HFF-Myc (cell line): ENCODE results near the gene MOCOS.

Experiments used
- DNase-seq: peaks from one replicate; pipeline ENCODE4 v3.0.0-alpha.2; 2011; ENCODE audit warnings: low read depth; ENCODE audit errors: extremely low read depth
- H3K4me3 ChIP-seq: replicated peaks from 2 replicates; pipeline ENCODE4 v1.5.1; 2011; ENCODE audit warnings: low read depth, mild to moderate bottlenecking, control low read depth, low read length
- TF ChIP-seq, protein P1 (sequence below): IDR thresholded peaks from 2 replicates; pipeline ENCODE4 v1.5.1; 2012; ENCODE audit warnings: mild to moderate bottlenecking, low read depth, low read length, control low read depth; ENCODE audit errors: missing control alignments

MOCOS gene

DNA sequence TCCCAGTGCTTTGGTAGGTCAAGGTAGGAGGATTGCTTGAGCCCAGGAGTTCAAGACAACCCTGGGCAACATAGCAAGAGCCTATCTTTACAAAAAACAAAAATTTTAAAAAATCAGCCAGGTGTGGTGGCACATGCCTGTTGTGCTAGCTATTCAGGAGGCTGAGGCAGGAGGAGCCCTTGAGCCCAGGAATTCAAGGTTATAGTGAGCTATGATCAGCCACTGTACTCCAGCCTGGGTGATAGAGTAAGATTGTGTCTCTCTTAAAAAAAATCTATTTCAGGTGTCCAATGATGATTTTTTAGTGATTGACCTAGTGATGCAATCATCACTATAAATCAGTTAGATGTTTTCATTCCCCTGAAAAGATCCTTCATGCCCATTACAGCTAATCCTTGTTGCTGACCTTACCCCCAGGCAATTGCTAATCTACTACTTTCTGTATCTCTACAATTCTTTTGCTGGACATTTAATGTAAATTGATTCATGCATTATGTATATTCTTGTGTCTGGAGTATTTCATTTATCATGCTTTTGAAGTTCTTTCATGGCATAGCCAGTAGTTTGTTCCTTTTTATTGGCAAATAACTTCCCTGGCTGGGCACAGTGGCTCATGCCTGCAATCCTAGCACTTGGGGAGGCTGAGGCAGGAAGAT is 10.3 kb downstream of the MOCOS start:
- H3K4me3 ChIP-seq: no peak overlapping the region
- TF ChIP-seq, protein P1, sequence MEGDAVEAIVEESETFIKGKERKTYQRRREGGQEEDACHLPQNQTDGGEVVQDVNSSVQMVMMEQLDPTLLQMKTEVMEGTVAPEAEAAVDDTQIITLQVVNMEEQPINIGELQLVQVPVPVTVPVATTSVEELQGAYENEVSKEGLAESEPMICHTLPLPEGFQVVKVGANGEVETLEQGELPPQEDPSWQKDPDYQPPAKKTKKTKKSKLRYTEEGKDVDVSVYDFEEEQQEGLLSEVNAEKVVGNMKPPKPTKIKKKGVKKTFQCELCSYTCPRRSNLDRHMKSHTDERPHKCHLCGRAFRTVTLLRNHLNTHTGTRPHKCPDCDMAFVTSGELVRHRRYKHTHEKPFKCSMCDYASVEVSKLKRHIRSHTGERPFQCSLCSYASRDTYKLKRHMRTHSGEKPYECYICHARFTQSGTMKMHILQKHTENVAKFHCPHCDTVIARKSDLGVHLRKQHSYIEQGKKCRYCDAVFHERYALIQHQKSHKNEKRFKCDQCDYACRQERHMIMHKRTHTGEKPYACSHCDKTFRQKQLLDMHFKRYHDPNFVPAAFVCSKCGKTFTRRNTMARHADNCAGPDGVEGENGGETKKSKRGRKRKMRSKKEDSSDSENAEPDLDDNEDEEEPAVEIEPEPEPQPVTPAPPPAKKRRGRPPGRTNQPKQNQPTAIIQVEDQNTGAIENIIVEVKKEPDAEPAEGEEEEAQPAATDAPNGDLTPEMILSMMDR: no peak
- no peak for DNase-seq

DNA sequence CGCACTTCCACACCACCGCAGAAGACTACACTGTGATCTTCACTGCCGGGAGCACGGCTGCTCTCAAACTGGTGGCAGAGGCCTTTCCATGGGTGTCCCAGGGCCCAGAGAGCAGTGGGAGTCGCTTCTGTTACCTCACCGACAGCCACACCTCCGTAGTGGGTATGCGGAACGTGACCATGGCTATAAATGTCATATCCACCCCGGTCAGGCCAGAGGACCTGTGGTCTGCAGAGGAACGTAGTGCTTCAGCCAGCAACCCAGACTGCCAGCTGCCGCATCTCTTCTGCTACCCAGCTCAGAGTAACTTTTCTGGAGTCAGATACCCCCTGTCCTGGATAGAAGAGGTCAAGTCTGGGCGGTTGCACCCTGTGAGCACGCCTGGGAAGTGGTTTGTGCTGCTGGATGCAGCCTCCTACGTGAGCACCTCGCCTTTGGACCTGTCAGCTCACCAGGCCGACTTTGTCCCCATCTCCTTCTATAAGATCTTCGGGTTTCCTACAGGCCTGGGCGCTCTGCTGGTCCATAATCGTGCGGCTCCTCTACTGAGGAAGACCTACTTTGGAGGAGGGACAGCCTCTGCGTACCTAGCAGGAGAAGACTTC is 12.5 kb downstream of the MOCOS start:
- H3K4me3 ChIP-seq: no peak overlapping the region
- no peak for DNase-seq
- TF ChIP-seq, protein P1: no peak

DNA sequence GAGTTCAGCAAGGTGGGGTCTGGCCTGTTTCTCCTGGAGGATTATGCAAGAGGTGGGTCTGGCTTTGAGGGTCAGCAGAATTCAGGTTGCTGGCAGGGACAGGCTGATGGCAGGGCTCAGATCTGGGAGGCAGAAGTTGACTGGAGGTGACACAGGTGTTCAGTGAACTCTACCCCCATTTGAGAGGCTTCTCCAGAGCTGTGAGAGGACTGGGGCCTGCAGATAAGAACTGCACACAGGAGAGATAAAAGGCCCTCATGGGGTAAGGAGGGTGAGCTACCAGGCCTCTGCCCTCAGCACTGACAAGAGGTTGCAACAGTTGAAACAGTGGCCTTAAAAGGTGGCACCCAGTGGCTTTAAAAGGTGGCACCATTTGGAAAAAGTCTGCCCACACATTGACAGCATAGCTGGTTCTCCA is 13.1 kb downstream of the MOCOS start:
- no peak for DNase-seq
- TF ChIP-seq, protein P1: no peak
- H3K4me3 ChIP-seq: no peak overlapping the region

DNA sequence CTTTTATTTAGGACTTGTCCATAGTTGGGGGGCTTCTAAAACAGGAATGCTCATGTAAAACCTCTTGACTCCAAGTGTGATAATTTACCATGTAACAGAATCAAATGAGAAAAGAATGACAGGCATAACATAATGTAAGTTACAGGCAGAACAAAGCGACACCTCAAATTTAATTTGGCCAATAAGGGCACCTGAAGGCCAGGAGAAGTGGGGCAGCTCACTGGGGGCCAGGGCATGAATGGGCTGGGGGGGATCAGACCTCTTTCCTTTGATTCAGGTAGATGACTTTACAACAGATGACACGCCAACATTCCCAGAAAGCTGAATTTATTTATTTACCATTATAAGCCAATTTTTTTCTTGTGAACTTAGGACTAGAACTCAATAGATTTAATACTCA is 14.5 kb downstream of the MOCOS start:
- TF ChIP-seq, protein P1: no peak
- DNase-seq: no peak
- H3K4me3 ChIP-seq: no peak overlapping the region

DNA sequence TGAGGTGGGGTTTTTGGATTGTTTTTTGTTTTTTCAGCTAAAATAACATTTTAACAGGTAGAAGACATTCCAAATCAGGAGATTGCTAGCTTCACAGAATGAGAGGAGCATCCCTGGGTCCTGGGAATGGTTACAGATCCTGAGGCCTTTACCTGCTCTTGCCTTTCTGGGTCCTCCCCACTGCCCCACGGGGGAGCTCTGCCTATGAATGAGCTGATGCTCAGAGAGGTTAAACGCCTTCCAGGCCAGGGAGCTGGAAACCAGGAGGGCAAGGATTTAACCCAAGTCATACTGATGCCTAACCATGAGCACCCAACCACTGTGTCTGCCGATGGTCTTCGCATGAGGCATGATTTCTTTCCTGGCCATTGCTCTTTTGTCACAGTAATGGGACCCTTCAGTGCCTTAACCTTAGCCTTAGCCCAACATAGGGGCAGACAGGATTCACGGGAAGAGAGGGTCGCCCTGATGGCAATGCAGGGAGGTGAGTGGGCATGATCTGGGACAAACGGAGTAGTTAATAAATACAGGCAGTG is 16.1 kb downstream of the MOCOS start:
- no peak for DNase-seq
- no peak overlapping the region for H3K4me3 ChIP-seq
- TF ChIP-seq, protein P1: no peak

DNA sequence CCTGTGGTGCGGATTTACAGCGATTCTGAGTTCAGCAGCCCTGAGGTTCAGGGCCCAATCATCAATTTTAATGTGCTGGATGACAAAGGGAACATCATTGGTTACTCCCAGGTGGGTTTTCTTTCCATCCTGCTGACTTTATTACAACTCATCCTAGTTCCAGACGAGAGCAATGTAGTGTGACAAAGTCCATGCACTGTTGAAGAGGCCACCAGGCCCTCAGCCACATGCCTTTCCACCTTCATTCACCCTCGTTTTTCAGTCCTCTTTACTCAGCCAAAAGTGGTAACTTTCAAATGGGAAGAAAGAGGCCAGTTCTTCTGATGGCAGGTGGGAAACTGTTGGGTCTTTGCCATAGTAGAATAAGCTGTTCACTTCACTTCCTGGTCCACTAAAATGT is 17.9 kb downstream of the MOCOS start:
- no peak overlapping the region for H3K4me3 ChIP-seq
- TF ChIP-seq, protein P1: no peak
- no peak for DNase-seq
